Right renal pelvis (tissue), 4 donors: ENCODE data around the gene FAM219B. TPM values are rescaled to one million over a fixed set of nuclear protein-coding genes. Genes with fewer than 3 reads are reported as not detected.

ENCODE experiments used
- DNase-seq, 4 donors: peaks; one replicate each; pipeline ENCODE4 v3.0.0-alpha.2; 2013; ENCODE audit warnings: low read depth in 4 of 4, low spot score in 3 of 4, missing footprints in 1 of 4
- polyA plus RNA-seq, 4 donors: library from polyadenylated mRNA; unstranded; fragments of 120-200 nt; gene quantifications; one replicate each; pipeline ENCODE4 v1.2.1, GENCODE V29; 2013; ENCODE audit not compliant: insufficient read length in 4 of 4

FAM219B gene
- polyA plus RNA-seq, 4 donors, result 52.5 to 59.1 (median 56.5) TPM

DNA sequence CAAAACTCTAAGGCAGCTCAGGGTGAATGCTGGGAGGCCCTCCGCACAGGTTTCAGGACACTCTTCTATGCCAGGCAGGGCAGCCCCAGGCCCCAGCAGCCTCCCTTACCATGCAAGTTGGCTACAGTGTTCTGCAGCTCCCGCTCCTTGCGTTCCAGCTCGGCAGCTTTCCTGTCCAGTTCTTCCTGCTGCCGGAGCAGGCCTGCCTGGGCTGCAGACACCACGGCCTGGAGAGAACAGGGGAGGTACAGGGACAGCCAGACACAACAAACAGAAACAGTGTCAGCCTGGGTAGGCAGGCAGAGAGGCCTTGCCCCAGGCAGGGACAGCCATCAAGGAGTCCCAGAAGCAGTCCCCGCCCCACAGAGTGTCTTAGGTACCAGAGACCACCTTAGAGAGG is 54.7 kb downstream of the FAM219B start:
- DNase-seq, result no peak

GRCh38 chr15:74850393-74850792 is 56.3 kb downstream of the FAM219B start:
- DNase-seq, result no peak

Other genes starting within 250 kb of the FAM219B start
- gene EDC3, start 210.8 kb downstream of the FAM219B start, polyA plus RNA-seq, result 10 to 100 TPM; 37.3 to 45.4 (median 41.4) TPM
- under 1 TPM in 2 of 4 donors, not detected in 2; 0.03 to 0.11 TPM for gene CYP1A1, start 181.3 kb downstream of the FAM219B start, polyA plus RNA-seq
- gene CYP1A2, start 158.0 kb downstream of the FAM219B start, polyA plus RNA-seq, result under 1 TPM in 3 of 4 donors, not detected in 1; 0.08 to 0.24 (median 0.19) TPM
- gene CSK, start 124.8 kb downstream of the FAM219B start, polyA plus RNA-seq, result 10 to 100 TPM; 39.4 to 48.3 (median 42.7) TPM
- gene LMAN1L, start 94.0 kb downstream of the FAM219B start, polyA plus RNA-seq, result under 1 TPM in 1 of 4 donors, not detected in 3; 0.10 TPM
- gene CPLX3, start 80.2 kb downstream of the FAM219B start, polyA plus RNA-seq, result under 1 TPM in 2 of 4 donors, not detected in 2; 0.03 to 0.13 TPM
- gene ULK3, start 63.7 kb downstream of the FAM219B start, polyA plus RNA-seq, result 10 to 100 TPM; 33.0 to 36.6 (median 33.3) TPM
- gene SCAMP2, start 33.5 kb downstream of the FAM219B start, polyA plus RNA-seq, result 10 to 100 TPM; 76.5 to 84.0 (median 80.3) TPM
- 10 to 100 TPM; 50.2 to 70.2 (median 58.8) TPM for gene MPI, start 16.8 kb downstream of the FAM219B start, polyA plus RNA-seq
- 100 to 1,000 TPM; 214 to 224 (median 219) TPM for gene COX5A, start 31.2 kb upstream of the FAM219B start, polyA plus RNA-seq
- gene RPP25, start 49.9 kb upstream of the FAM219B start, polyA plus RNA-seq, result 1 to 10 TPM; 2.5 to 3.0 (median 2.7) TPM
- gene SCAMP5, start 88.7 kb upstream of the FAM219B start, polyA plus RNA-seq, result 10 to 100 TPM; 18.8 to 28.3 (median 22.6) TPM
- 10 to 100 TPM; 10.4 to 13.8 (median 13.0) TPM for gene PPCDC, start 116.7 kb upstream of the FAM219B start, polyA plus RNA-seq